Femur (tissue), 1 donor: ENCODE data around the gene TTLL5.
A peak's percentile ranks its signal among the peaks of the same experiment; 100 is the strongest.

Source experiments
- DNase-seq: peaks from one replicate; pipeline ENCODE4 v3.0.0-alpha.2; 2017

Gene TTLL5

GRCh38 chr14:75742867-75743266 is 81.8 kb downstream of the TTLL5 start:
- DNase-seq = no peak

GRCh38 chr14:75747899-75748298 is 86.9 kb downstream of the TTLL5 start:
- DNase-seq = no peak

- no peak for DNase-seq
Measured at GRCh38 chr14:75748336-75748735, 87.3 kb downstream of the TTLL5 start.

GRCh38 chr14:75751296-75751695 is 90.2 kb downstream of the TTLL5 start:
- DNase-seq = no peak

DNA sequence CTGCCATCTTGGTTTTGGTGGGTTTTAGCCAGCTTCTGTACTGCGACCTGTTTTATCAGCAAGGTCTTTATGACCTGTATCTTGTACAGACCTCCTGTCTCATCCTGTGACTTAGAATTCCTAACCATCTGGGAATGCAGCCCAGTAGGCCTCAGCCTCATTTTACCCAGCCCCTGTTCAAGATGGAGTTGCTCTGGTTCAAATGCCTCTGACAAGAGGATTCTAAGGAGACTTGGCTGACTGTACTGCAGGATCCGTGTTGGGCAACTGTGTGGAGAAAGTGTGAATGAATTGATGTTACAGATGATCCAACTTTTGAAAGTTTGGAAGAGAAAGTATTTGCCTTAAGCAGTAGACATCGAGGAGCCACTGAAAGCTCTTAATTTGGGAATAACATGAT is 91.0 kb downstream of the TTLL5 start:
- no peak for DNase-seq

DNA sequence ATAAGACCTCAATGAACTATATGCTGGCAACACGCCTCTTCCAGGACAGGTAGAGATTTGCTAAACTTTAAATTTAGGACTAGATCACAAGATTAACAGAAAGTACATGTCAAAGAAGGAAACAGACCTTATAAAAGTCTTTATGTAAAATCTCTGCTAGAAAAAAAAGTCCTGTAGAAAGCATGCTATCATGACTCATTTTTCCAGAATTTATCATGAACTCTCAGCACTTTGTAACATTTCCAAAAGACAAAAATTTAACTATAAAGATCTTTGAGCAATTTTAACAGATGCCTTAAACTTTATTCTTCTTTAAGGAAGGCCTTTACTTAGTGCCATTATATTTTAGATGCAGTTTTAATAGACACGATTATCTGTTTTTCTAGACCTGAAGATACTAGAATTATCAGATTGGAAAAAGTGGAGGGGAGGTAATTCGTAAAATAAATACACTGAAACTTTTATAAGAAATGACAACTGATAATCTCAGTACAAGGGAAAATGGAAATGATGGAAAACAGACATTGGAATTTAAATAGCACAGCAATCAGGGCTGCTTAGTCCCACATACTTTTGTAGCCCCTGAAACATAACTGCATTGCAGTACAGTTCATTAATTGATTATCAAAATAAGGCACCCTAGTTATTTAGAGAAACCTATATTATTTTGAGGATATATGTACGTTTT is 92.0 kb downstream of the TTLL5 start:
- DNase-seq = no peak

DNA sequence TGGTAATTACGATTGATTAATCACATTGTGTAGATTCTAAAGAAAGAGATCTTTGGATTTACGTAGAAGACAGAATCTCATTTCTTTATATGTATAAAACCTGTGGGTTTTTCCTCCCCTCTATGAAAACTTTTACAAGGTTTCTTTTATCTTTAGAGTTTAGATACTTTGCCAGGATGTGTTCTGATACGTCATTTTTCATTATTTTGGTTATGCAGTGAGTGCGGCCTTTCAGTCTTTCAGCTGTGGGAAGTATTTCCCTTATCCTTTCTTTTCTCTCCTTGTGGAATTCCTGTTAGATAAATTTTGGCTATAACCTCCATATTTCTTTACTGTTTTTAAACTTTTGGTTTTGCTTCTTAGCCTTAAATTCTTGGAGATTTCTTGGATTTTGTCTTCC is 92.7 kb downstream of the TTLL5 start:
- no peak for DNase-seq

GRCh38 chr14:75757644-75758402 is 96.8 kb downstream of the TTLL5 start:
- DNase-seq = no peak

DNA sequence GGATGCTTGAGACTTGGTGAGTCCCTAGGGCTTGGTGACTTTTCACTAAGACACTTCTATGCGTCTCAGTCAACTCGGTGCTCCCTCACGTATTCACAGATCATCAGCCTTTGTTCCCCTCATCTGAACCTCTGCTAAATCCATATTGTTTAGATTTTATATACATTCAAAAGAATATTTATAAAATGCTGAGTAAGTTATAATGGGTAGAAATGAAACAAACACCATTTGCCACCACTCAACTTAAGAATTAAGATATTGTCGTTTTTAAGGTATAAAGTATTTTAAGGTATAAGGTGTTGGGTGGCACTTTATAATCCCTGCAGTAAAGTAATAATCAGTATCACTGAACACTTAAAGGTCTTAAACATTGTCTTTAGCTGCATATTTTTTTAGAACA is 103.0 kb downstream of the TTLL5 start:
- no peak for DNase-seq

DNA sequence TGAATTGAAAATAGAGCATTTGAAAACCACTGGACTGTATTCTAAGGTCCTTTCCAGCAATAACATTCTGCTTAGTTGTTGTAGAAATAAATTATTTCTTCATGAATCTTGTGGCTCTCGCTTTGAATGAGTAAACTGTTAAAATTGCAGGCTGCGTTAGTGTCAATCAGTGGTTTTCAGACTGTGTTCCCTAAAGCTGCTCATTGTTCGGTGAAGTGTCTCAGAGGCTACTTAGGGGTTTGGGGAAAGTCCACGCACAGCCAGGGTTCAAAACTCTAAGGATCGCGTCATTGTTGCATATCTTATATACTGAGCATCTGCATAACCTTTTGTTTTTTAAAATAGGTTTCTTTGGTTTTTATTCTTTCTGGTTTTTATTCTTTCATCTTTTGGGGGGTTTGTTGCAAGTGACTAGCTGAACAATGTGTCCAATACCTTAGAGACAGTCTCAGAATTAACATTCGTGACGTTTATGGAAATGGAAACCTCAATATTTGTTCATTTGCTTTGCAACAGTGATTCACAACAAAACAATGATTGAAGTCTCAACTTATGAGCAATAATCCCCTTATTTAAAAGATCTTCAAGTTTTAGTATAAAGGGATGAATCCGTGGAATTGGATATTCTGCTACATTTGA is 108.1 kb downstream of the TTLL5 start:
- no peak for DNase-seq

- DNase-seq = no peak
Measured at GRCh38 chr14:75770635-75771034, 109.6 kb downstream of the TTLL5 start.

DNA sequence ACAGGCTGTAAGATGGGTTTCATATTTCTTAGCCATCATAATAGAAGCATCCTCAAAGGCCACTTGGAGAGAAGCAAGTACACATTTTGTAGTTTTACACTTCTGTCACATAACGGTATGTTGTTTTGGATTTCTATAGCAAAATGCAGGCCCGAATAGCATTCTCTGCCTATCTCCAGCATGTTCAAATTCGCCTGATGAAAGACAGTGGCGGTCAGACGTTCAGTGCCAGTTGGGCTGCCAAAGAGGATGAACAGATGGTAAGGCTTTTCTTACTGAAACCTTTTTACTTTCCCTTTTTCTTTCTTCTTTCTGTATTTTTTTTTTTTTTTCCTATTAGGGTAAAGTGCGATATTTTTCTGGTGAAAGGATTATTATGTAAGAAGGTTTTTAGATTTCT is 110.5 kb downstream of the TTLL5 start:
- DNase-seq = peak; percentile 24

DNA sequence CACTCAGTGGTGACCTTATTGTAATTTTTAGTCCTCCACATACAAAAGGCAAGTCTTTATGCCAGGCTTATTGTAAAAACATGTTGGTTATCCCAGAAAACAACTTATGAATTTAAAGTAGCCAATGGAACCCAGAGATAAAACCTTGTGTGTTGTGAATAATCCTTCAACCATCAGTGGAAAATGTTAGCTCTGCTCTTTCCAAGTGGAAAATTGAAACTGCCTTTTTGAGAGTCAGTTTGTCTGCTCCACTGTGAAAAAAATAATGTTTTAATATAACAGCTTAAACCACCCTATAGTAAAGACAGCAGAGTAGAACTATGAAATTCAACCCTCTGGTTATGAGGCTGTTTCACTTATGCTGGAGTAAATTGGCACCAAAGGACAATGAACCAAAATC is 112.0 kb downstream of the TTLL5 start:
- DNase-seq = no peak

DNA sequence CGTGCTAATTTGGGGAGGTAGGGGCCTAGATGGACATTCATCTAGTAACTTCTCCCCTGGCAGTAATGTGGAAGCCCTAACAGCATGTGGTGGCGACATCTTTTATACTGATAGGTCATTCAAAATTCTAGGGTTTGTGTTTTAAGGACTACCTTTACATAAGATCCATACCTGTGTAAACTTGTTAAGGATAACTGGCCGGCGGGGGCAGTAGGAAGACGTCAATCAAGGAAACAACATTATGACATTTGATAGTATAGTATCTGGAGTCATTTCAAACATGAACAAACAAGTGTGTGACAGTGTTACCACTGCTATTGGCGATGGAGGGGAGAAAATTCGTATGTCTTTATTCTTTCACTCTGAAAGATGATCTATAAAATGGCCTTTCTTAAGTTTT is 120.0 kb downstream of the TTLL5 start:
- DNase-seq = no peak

DNA sequence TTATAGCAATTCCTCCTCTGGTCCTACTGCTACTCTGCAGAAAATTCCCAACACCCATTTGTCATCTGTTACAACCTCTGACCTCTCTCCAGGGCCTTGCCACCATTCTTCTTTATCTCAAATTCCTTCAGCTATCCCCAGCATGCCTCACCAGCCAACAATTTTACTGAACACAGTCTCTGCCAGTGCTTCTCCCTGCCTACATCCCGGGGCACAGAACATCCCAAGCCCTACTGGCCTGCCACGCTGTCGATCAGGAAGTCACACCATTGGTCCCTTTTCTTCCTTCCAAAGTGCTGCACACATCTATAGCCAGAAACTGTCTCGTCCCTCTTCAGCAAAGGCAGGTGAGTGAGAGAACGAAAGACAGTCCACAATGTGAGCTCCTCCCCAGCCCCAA is 122.1 kb downstream of the TTLL5 start:
- DNase-seq = no peak

DNA sequence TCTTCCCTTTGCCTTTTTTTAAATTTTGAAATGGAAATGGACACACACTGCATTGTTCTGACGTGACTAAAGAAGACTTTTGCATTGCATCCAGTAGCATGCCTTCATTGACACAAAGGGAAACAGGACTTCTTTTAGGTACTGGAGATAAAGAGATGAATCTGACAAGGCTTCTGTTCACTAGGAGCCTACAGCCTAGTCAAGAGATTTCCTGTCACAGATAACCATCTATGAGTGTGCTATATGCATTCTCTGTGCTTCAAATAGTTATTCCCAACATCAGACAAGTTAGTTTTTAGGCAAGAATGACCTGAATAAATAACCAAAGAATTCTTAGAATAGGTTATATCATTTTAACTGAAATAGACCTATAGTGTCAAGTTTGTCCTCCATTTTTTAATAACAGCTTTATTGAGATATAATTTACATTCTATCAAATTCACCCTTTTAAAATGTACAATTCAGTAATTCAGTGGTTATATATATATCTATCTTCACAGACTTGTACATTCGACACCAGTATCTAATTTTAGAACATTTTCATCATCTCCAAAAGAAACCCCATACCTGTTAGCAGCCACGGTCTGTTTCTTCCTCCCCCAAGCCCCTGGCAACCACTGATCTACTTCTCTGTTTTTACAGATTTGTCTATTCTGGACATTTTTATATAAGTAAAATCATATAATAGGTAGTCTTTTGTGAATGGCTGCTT is 122.7 kb downstream of the TTLL5 start:
- DNase-seq = no peak

GRCh38 chr14:75784314-75784686 is 123.3 kb downstream of the TTLL5 start:
- no peak for DNase-seq

GRCh38 chr14:75793806-75794205 is 132.8 kb downstream of the TTLL5 start:
- no peak for DNase-seq

GRCh38 chr14:75794615-75795038 is 133.6 kb downstream of the TTLL5 start:
- no peak for DNase-seq

DNA sequence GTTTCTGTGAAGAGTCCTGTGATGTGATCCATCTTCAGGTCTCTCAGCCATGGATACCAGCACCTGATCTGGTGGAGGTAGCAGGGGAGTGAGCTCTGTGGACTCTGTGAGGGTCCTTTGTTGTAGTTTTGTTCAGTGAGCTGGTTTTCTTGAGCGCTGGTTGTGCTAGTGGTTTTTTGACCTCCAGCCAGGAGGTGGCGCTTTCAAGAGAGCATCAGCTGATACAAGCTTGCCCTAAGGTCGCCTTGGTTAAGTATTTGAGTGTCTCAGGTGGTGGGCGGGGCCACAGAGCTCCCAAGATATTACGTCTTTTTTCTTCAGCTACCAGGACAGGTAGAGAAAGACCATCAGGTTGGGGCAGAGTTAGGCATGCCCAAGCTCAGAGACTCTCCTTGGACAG is 139.7 kb downstream of the TTLL5 start:
- no peak for DNase-seq

DNA sequence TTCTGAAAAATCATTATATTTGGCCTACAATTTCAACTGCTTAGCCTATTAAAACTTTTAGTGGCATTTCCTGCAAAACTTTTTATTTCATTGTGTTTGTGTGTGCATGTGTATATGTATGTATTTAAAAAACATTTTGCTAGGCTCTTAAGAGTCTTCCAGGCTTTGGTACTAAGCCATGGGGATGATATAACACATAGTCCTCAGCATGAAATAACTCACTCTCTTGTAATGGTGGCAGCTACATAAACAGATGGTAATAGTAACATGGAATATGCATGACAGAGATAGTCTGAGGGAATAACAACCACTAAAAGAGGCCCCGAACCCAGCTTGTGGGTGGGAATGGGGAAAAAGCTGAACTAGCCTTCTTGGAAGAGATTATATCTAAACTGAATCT is 141.4 kb downstream of the TTLL5 start:
- DNase-seq = no peak

DNA sequence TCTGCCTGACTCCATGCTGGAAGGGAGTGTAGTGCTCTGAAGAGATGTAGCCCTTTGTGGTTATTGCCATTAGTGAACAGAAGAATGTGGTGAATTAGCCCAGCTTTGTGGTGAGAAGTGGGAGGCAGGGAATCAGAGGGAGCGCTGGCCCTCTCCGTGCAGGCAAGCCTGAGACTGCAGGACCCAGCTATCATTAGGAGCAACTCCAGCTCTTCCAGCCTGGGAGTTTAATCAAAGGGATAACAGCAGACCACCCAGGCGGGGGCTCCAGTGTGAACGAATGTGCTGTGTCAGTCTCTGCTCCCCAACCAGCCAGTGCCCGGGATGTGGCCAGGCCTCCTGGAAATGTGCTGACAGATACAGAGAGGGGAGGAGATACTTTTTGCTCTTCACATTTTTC is 142.7 kb downstream of the TTLL5 start:
- DNase-seq = peak; percentile 27

GRCh38 chr14:75804570-75805275 is 143.7 kb downstream of the TTLL5 start:
- no peak for DNase-seq
